GM06990 (cell line): ENCODE results near the gene FCHSD2.
"Not testable (repeated sequence)": the region's sequence is repeated elsewhere in the genome, so short reads cannot be mapped to it uniquely, and the experiment has no call there.

ENCODE experiments used
- DNase-seq: peaks from one replicate; pipeline ENCODE4 v3.0.0-alpha.2; 2011; ENCODE audit not compliant: insufficient read length; ENCODE audit errors: extremely low read depth
- H3K27me3 ChIP-seq: replicated peaks from 2 replicates; pipeline ENCODE4 v1.6.0; 2011; ENCODE audit warnings: low read length; ENCODE audit not compliant: control insufficient read depth, insufficient read depth
- H3K36me3 ChIP-seq: 2 replicates; pipeline ENCODE4 v1.5.1; 2011; ENCODE audit warnings: low read length; ENCODE audit not compliant: control insufficient read depth, insufficient read depth
- H3K4me3 ChIP-seq: replicated peaks from 2 replicates; pipeline ENCODE4 v1.5.1; 2011; ENCODE audit warnings: low read depth, mild to moderate bottlenecking, control low read depth, low read length
- TF ChIP-seq, protein P1 (sequence below): IDR thresholded peaks from 2 replicates; pipeline ENCODE4 v1.5.1; 2011; ENCODE audit warnings: low read length, control low read depth, mild to moderate bottlenecking, inconsistent platforms; ENCODE audit not compliant: insufficient read depth, poor library complexity, severe bottlenecking

FCHSD2 gene

GRCh38 chr11:72863091-72863490 lies 279.0 kb downstream of the FCHSD2 start:
- Histone ChIP-seq H3K4me3 (no peak overlapping the region), H3K27me3 (no peaks in the 10 kb centered on the region), H3K36me3 (peaks cover 5% of the 10 kb centered on the region)
- TF ChIP-seq, protein P1, sequence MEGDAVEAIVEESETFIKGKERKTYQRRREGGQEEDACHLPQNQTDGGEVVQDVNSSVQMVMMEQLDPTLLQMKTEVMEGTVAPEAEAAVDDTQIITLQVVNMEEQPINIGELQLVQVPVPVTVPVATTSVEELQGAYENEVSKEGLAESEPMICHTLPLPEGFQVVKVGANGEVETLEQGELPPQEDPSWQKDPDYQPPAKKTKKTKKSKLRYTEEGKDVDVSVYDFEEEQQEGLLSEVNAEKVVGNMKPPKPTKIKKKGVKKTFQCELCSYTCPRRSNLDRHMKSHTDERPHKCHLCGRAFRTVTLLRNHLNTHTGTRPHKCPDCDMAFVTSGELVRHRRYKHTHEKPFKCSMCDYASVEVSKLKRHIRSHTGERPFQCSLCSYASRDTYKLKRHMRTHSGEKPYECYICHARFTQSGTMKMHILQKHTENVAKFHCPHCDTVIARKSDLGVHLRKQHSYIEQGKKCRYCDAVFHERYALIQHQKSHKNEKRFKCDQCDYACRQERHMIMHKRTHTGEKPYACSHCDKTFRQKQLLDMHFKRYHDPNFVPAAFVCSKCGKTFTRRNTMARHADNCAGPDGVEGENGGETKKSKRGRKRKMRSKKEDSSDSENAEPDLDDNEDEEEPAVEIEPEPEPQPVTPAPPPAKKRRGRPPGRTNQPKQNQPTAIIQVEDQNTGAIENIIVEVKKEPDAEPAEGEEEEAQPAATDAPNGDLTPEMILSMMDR: no peak
- no peak for DNase-seq

DNA sequence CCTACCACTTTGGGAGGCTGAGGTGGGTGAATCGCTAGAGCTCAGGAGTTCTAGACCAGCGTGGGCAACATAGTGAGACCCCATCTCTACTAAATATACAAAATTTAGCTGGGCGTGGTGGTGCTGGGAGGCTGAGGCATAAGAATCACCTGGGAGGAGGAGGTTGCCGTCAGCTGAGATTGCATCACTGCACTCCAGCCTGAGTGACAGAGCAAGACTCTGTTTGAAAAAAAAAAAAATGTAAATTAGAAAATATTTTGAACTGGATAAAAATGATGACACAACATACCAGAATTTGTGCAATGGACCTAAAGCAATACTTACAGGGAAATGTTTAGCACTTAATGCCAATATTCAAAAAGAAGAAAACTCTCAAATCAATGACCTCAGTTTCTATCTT lies 281.5 kb downstream of the FCHSD2 start:
- H3K36me3 ChIP-seq: peaks cover 4% of the 10 kb centered on the region
- DNase-seq: no peak
- no peaks in the 10 kb centered on the region for H3K27me3 ChIP-seq
- TF ChIP-seq, protein P1: no peak
- H3K4me3 ChIP-seq: no peak overlapping the region

DNA sequence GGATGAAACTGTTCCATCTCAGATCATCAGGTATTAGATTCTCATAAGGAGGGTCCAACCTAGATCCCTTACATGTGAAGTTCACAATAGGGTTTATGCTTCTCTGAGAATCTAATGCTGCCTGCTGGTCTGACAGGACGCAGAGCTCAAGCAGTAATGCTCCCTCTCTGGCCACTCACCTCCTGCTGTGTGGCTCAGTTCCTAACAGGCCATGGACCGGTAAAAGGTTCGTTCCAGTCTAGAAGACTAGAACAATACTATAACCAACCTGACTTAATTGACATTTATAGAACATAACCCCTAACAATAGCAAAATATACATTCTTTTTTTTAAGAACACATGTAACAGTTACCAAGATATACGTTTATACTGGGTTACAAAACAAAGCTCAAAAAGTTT lies 282.1 kb downstream of the FCHSD2 start:
- Histone ChIP-seq H3K4me3 (no peak overlapping the region), H3K36me3 (peaks cover 4% of the 10 kb centered on the region), H3K27me3 (no peaks in the 10 kb centered on the region)
- TF ChIP-seq, protein P1: no peak
- no peak for DNase-seq

- TF ChIP-seq, protein P1: no peak
- peaks cover 3% of the 10 kb centered on the region for H3K36me3 ChIP-seq
Measured at GRCh38 chr11:72859126-72859525, 283.0 kb downstream of the FCHSD2 start.

GRCh38 chr11:72858267-72858666 lies 283.9 kb downstream of the FCHSD2 start:
- DNase-seq, H3K27me3 ChIP-seq, H3K4me3 ChIP-seq, H3K36me3 ChIP-seq: not testable (repeated sequence)

More at GRCh38 chr11:72859126-72859525, 283.0 kb downstream of the FCHSD2 start:
- DNase-seq: no peak
- Histone ChIP-seq H3K4me3 (no peak overlapping the region), H3K27me3 (no peaks in the 10 kb centered on the region)

GRCh38 chr11:72856551-72857345 lies 285.4 kb downstream of the FCHSD2 start:
- no peaks in the 10 kb centered on the region for H3K27me3 ChIP-seq
- no peak for DNase-seq
- H3K4me3 ChIP-seq: no peak overlapping the region
- peaks cover 3% of the 10 kb centered on the region for H3K36me3 ChIP-seq
- TF ChIP-seq, protein P1: no peak
